GM18505 (cell line): ENCODE measurements around the gene BCAT1.
"Not testable (repeated sequence)": the region's sequence is repeated elsewhere in the genome, so short reads cannot be mapped to it uniquely, and the experiment has no call there.

Source experiments
- ATAC-seq: cut with Tn5 transposase; IDR thresholded peaks from one replicate; pipeline ENCODE4 v1.9.1; 2021; ENCODE audit not compliant: unreplicated experiment
- POLR2A ChIP-seq: IDR thresholded peaks from 4 replicates; pipeline ENCODE4 v1.6.1; 2011; ENCODE audit warnings: borderline replicate concordance; ENCODE audit not compliant: insufficient read depth, insufficient read length; ENCODE audit errors: extremely low read depth

BCAT1 gene

GRCh38 chr12:24928131-24928530 lies 20.8 kb downstream of the BCAT1 start:
- ATAC-seq: no peak
- no peak for TF ChIP-seq POLR2A

DNA sequence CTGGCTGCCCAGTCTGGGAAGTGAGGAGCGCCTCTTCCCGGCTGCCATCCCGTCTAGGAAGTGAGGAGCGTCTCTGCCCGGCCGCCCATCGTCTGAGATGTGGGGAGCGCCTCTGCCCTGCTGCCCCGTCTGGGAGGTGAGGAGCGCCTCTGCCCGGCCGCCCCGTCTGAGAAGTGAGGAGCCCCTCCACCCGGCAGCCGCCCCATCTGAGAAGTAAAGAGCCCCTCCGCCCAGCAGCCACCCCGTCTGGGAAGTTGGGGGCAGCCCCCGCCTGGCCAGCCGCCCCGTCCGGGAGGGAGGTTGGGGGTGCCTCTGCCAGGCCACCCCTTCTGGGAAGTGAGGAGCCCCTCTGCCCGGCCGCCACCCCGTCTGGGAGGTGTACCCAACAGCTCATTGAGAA lies 22.8 kb downstream of the BCAT1 start:
- not testable (repeated sequence) for ATAC-seq

DNA sequence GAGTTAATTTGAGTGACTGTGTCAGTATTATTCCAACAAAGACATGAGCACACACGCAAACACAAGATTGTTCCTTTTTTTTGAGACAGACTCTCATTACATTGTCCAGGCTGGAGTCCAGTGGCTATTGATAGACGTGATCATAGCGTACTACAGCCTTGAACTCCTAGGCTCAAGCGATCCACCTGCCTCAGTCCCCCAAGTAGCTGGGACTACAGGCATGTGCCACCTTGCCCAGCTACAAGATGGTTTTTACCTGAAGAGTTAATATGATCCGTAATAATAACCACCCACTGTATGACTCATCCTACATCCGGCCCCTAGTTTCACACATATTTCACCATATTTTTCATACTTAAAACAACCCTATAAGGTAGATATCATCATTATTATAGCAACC lies 26.8 kb downstream of the BCAT1 start:
- no peak for ATAC-seq

DNA sequence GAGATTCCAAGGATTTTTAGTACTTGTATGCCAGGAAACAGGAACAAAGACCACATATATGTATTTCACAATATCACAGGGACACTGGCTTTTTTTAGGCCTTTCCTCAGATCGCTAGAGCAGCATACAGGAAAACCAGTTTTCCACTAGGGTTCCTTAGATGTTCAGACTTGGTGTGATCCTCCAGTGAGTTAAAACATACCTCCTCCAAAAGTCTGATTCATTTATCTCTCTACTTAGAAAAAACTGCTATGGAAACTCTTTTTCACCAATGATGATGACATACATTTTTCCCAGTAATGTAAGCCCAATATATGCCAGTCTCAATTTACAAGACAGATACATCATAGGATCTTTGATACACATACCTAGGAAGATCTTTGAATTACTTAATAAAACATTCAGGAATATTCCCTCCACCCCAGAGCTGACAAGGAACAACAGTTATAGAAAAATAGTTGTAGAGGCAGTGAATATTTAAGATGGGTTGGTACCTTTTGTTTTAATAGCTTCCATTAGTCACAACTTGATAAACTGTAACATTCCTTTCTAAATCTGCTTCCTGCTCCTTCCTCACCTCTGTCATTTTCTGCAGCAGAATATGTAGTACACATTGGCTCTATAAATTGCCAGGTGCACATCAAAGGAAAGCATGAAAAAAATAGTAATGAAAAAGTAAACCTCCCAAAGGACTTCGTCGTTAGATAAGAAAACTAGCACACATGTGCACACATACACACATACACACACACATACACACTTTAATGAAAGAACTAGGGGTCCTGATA lies 27.5 kb downstream of the BCAT1 start:
- no peak for ATAC-seq

More for the DNA sequence above, 26.8 kb downstream of the BCAT1 start:
- TF ChIP-seq POLR2A: no peak

DNA sequence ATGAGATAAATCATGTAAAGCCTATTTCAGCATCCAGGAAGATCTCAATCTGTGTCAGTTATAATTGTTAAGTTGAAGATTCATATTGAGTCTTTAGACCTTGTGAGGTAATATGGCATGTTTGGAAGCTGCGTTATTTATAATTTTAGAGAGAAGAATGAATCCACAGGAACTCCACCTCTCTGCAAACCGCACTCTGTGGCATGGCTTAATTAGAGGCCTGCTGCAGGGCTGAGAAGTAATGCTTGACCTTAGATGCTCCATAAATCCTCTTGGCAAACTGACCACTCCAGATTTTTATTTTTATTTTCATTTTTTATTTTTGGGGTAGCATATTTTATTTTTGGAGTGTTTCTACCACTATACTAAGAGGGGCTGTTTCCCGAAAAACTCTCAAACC lies 28.8 kb downstream of the BCAT1 start:
- no peak for TF ChIP-seq POLR2A
- no peak for ATAC-seq

More for the DNA sequence above, 27.5 kb downstream of the BCAT1 start:
- no peak for TF ChIP-seq POLR2A

- ATAC-seq: no peak
- TF ChIP-seq POLR2A: no peak
These were observed 29.4 kb downstream of the BCAT1 start for GRCh38 chr12:24919346-24920001.

- no peak for TF ChIP-seq POLR2A
- ATAC-seq: no peak
These were observed 30.3 kb downstream of the BCAT1 start for GRCh38 chr12:24918596-24918995.

- ATAC-seq: no peak
- no peak for TF ChIP-seq POLR2A
These were observed 33.4 kb downstream of the BCAT1 start for GRCh38 chr12:24915501-24915900.

GRCh38 chr12:24913953-24914352 lies 34.9 kb downstream of the BCAT1 start:
- TF ChIP-seq POLR2A: no peak
- ATAC-seq: no peak

DNA sequence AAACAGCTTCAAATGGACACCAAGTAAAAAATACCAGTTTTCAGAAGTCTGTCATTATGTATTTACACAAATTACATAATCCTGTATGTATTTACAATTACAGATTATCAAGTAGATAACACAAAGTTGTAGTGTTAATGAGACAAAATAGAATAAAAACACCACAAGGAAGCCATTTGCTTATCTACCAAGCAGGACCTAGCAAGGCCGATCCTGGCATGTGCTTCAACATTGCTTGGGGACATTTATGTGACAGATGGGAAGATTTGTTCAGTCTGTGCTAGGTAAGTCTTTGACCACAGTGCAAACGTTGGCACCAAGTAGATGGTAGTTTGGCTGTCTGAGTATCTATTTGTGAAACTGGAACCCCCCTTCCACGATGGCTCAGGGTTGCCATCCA lies 35.8 kb downstream of the BCAT1 start:
- no peak for TF ChIP-seq POLR2A
- ATAC-seq: no peak

DNA sequence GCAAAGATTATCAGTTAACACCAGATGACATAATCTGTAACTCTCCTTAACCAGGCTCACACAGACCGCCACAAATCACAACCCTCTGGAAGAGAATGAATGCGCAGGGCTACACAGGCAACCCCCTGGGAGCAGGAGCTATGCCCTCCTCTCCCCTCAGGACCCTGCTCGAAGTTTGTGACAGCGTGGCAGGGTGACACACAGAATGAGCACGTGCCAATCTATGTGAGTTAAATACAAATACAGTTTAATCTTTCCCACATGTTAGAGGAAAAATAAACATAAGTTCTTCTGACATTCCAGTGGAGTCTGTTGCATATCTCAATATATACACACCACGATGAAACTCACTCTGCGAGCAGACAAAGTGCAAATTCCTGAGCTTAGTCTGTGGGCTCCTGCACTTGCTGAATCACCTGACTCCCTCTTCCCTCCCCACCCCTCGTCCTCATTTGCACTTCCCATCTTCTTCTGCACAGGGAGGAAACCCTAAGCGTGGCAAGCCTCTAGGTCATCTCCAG lies 37.6 kb downstream of the BCAT1 start:
- no peak for ATAC-seq
- TF ChIP-seq POLR2A: no peak

GRCh38 chr12:24910192-24910591 lies 38.7 kb downstream of the BCAT1 start:
- ATAC-seq: not testable (repeated sequence)

- no peak for TF ChIP-seq POLR2A
- no peak for ATAC-seq
These were observed 39.2 kb downstream of the BCAT1 start for GRCh38 chr12:24909667-24910066.

GRCh38 chr12:24907464-24907863 lies 41.4 kb downstream of the BCAT1 start:
- TF ChIP-seq POLR2A: no peak
- ATAC-seq: no peak

- ATAC-seq: no peak
- no peak for TF ChIP-seq POLR2A
These were observed 42.8 kb downstream of the BCAT1 start for GRCh38 chr12:24906141-24906540.

DNA sequence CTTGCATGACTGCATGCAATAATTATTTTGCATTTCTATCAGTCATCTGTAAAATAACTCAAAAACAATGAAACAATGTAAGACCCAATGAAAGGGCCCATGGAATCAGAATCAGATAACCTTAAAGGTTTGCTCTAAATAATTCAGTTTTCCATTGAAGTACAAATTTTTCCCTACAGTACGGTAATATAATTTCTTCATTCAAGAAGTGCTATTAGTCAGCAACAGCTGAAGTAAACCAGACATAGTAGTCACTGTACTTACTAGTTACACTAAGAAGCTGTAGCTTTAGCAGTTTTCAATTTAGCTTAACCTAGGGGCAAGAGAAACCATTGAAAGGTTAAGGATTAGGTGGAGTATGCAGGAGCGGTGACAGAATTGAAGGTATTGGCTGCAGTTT lies 43.5 kb downstream of the BCAT1 start:
- TF ChIP-seq POLR2A: no peak
- no peak for ATAC-seq
